GM21515 (cell line): ENCODE data around the gene RBMX2.
"Not testable (repeated sequence)": the region's sequence is repeated elsewhere in the genome, so short reads cannot be mapped to it uniquely, and the experiment has no call there.

Experiments
- ATAC-seq: cut with Tn5 transposase; IDR thresholded peaks from one replicate; pipeline ENCODE4 v1.9.1; 2021; ENCODE audit not compliant: unreplicated experiment

RBMX2 gene

GRCh38 chrX:130401415-130402207 lies at the start of gene RBMX2:
RBMX2 (plus strand) TSS chrX:130401987; CDS start chrX:130402033, 46 bp downstream.
- peak; percentile 97 for ATAC-seq

GRCh38 chrX:130352050-130352449 lies 49.7 kb upstream of the RBMX2 start:
- ATAC-seq, result not testable (repeated sequence)

- no peak for ATAC-seq
Observed at GRCh38 chrX:130376077-130376476, 25.7 kb upstream of the RBMX2 start.

- ATAC-seq, result no peak
Observed at GRCh38 chrX:130378024-130378669, 23.6 kb upstream of the RBMX2 start.

- no peak for ATAC-seq
Observed at GRCh38 chrX:130385520-130385919, 16.3 kb upstream of the RBMX2 start, which contains the start of gene GPR119. GPR119 (minus strand) TSS chrX:130385674; CDS start chrX:130385447, 227 bp downstream.

- no peak for ATAC-seq
Observed at GRCh38 chrX:130386408-130386808, 15.4 kb upstream of the RBMX2 start.

- no peak for ATAC-seq
Observed at GRCh38 chrX:130393451-130394074, 8.2 kb upstream of the RBMX2 start.

- no peak for ATAC-seq
Observed at GRCh38 chrX:130395341-130395740, 6.4 kb upstream of the RBMX2 start.

GRCh38 chrX:130402208-130402684 lies 459 bp downstream of the RBMX2 start:
- ATAC-seq, result no peak

GRCh38 chrX:130413415-130413814 lies 11.6 kb downstream of the RBMX2 start:
- no peak for ATAC-seq

GRCh38 chrX:130414800-130415199 lies 13.0 kb downstream of the RBMX2 start:
- ATAC-seq, result no peak

- no peak for ATAC-seq
Observed at GRCh38 chrX:130415201-130415600, 13.4 kb downstream of the RBMX2 start.

GRCh38 chrX:130416785-130417184 lies 15.0 kb downstream of the RBMX2 start:
- no peak for ATAC-seq

GRCh38 chrX:130418066-130418465 lies 16.3 kb downstream of the RBMX2 start:
- ATAC-seq, result no peak

GRCh38 chrX:130418740-130419139 lies 17.0 kb downstream of the RBMX2 start:
- no peak for ATAC-seq

- peak; percentile 59 for ATAC-seq
Observed at GRCh38 chrX:130419263-130419662, 17.5 kb downstream of the RBMX2 start.

GRCh38 chrX:130426531-130426930 lies 24.7 kb downstream of the RBMX2 start:
- ATAC-seq, result no peak

- ATAC-seq, result not testable (repeated sequence)
Observed at GRCh38 chrX:130429236-130429635, 27.4 kb downstream of the RBMX2 start.

- ATAC-seq, result no peak
Observed at GRCh38 chrX:130435937-130436336, 34.1 kb downstream of the RBMX2 start.

GRCh38 chrX:130437996-130438395 lies 36.2 kb downstream of the RBMX2 start:
- ATAC-seq, result not testable (repeated sequence)

- ATAC-seq, result no peak
Observed at GRCh38 chrX:130443875-130444274, 42.1 kb downstream of the RBMX2 start.
